GM18861 (cell line): Measurements from ENCODE around the gene CCSER1.
A peak's percentile ranks its signal among the peaks of the same experiment; 100 is the strongest.
"Not testable (repeated sequence)": the region's sequence is repeated elsewhere in the genome, so short reads cannot be mapped to it uniquely, and the experiment has no call there.

Experiments used
- ATAC-seq: cut with Tn5 transposase; IDR thresholded peaks from one replicate; pipeline ENCODE4 v1.9.1; 2021; ENCODE audit not compliant: unreplicated experiment

The CCSER1 gene

GRCh38 chr4:90798948-90799347 lies 671.8 kb downstream of the CCSER1 start:
- no peak for ATAC-seq

GRCh38 chr4:90799895-90800294 lies 672.7 kb downstream of the CCSER1 start:
- no peak for ATAC-seq

GRCh38 chr4:90815569-90815968 lies 688.4 kb downstream of the CCSER1 start:
- ATAC-seq: no peak

- no peak for ATAC-seq
These were observed 689.6 kb downstream of the CCSER1 start for GRCh38 chr4:90816754-90817153.

- ATAC-seq: peak; percentile 78
These were observed 697.3 kb downstream of the CCSER1 start for GRCh38 chr4:90824266-90825150.

- ATAC-seq: no peak
These were observed 698.7 kb downstream of the CCSER1 start for GRCh38 chr4:90825849-90826248.

- ATAC-seq: no peak
These were observed 706.5 kb downstream of the CCSER1 start for GRCh38 chr4:90833706-90834105.

- no peak for ATAC-seq
These were observed 710.0 kb downstream of the CCSER1 start for GRCh38 chr4:90837241-90837640.

GRCh38 chr4:90838859-90839258 lies 711.7 kb downstream of the CCSER1 start:
- ATAC-seq: not testable (repeated sequence)

GRCh38 chr4:90840291-90840690 lies 713.1 kb downstream of the CCSER1 start:
- no peak for ATAC-seq

- no peak for ATAC-seq
These were observed 713.6 kb downstream of the CCSER1 start for GRCh38 chr4:90840828-90841227.

GRCh38 chr4:90841676-90842075 lies 714.5 kb downstream of the CCSER1 start:
- ATAC-seq: no peak

- ATAC-seq: peak; percentile 99
These were observed 715.8 kb downstream of the CCSER1 start for GRCh38 chr4:90842960-90843359.

GRCh38 chr4:90844241-90844640 lies 717.0 kb downstream of the CCSER1 start:
- ATAC-seq: no peak

GRCh38 chr4:90845777-90846176 lies 718.6 kb downstream of the CCSER1 start:
- ATAC-seq: peak; percentile 35

GRCh38 chr4:90852237-90852636 lies 725.0 kb downstream of the CCSER1 start:
- ATAC-seq: no peak

GRCh38 chr4:90855111-90855510 lies 727.9 kb downstream of the CCSER1 start:
- ATAC-seq: no peak

GRCh38 chr4:90857081-90857820 lies 730.1 kb downstream of the CCSER1 start:
- ATAC-seq: no peak

GRCh38 chr4:90875791-90876190 lies 748.6 kb downstream of the CCSER1 start:
- ATAC-seq: no peak

GRCh38 chr4:90876296-90876695 lies 749.1 kb downstream of the CCSER1 start:
- no peak for ATAC-seq

GRCh38 chr4:90883519-90883918 lies 756.3 kb downstream of the CCSER1 start:
- peak; percentile 78 for ATAC-seq

GRCh38 chr4:90888571-90888970 lies 761.4 kb downstream of the CCSER1 start:
- ATAC-seq: no peak
